Astrocyte of the cerebellum (primary cell): ENCODE measurements around the gene GPRIN1.

ENCODE experiments used
- DNase-seq: peaks from one replicate; pipeline ENCODE4 v3.0.0-alpha.2; 2011; ENCODE audit warnings: low read depth
- H3K4me3 ChIP-seq: 2 replicates; pipeline ENCODE4 v1.5.1; 2011; ENCODE audit warnings: mild to moderate bottlenecking, low read depth, low read length, moderate library complexity
- in situ Hi-C: cut with HindIII; loops from 2 replicates; pipeline ENCODE4 v1.10.0; 2017; ENCODE audit warnings: low sequenced_read_pairs
- TF ChIP-seq, protein P1 (sequence below): IDR thresholded peaks from 2 replicates; pipeline ENCODE4 v1.5.1; 2012; ENCODE audit warnings: low read length, low read depth, moderate library complexity, mild to moderate bottlenecking; ENCODE audit errors: missing control alignments

Gene GPRIN1

DNA sequence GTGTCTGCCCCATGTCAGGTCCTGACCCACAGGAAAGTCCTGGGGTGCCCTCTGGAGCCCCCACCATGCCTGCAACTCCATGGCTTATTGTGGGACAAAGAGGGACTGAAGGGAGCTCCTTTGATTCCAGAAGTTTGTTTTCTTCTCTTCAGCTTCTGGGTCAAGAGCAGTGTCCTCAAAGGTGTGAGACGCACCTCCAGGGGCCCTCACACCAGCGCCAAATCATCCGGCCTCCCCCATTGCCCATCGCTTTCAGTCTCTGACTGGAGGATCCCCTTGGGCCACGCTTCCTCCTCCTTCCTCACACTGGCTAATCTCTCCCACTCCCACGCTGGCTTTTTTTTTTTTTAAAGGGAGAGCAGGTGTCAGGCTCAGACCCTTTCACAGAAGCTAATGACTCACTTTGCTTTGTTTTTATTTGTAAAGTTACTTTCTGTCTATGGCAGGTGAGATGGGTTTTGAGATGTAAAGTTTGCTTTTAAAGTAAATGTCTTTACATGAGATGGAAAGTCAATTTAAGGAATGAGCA, 44.1 kb downstream of the GPRIN1 start:
- TF ChIP-seq, protein P1, sequence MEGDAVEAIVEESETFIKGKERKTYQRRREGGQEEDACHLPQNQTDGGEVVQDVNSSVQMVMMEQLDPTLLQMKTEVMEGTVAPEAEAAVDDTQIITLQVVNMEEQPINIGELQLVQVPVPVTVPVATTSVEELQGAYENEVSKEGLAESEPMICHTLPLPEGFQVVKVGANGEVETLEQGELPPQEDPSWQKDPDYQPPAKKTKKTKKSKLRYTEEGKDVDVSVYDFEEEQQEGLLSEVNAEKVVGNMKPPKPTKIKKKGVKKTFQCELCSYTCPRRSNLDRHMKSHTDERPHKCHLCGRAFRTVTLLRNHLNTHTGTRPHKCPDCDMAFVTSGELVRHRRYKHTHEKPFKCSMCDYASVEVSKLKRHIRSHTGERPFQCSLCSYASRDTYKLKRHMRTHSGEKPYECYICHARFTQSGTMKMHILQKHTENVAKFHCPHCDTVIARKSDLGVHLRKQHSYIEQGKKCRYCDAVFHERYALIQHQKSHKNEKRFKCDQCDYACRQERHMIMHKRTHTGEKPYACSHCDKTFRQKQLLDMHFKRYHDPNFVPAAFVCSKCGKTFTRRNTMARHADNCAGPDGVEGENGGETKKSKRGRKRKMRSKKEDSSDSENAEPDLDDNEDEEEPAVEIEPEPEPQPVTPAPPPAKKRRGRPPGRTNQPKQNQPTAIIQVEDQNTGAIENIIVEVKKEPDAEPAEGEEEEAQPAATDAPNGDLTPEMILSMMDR = no peak
- H3K4me3 ChIP-seq = no peak overlapping the region
- no peak for DNase-seq
- in situ Hi-C loops = no loop called here

DNA sequence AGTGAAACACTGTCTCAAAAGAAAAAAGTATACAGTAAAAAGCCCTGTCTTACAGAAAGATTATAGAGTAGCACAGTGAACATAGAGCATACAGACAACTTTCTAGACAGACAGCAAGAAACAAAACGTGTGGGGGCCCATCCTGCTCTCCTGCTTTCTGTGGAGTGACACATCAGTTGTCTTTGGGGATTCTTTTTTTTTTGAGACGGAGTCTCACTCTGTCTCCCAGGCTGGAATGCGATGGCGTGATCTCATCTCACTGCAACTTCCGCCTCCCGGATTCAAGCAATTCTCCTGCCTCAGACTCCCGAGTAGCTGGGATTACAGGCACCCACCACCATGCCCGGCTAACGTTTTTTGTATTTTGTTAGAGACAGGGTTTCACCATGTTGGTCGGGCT, 46.0 kb downstream of the GPRIN1 start:
- no peak overlapping the region for H3K4me3 ChIP-seq
- TF ChIP-seq, protein P1 = no peak
- DNase-seq = no peak
- in situ Hi-C loops = no loop called here

DNA sequence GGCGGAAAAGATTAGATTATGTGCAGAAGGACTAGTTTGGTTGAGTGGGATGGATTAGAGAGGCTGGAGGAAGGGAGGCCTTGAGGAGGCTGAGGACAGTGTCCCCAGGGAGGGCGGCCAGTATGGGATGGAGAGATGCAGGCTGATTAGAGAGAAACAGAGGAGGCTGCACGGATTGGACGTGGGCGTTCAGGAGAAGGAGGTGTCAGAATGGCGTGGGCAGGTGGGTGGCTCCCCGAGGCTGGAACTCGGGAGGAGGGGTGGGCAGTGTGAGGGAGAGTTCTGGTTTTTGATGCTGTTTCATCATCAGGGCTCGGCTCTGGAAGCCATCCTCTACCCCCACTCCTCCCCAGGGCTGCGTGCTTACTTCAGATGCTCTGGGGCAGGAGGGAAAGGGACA, 47.8 kb downstream of the GPRIN1 start:
- TF ChIP-seq, protein P1 = no peak
- in situ Hi-C loops = no loop called here
- no peak overlapping the region for H3K4me3 ChIP-seq
- DNase-seq = no peak

DNA sequence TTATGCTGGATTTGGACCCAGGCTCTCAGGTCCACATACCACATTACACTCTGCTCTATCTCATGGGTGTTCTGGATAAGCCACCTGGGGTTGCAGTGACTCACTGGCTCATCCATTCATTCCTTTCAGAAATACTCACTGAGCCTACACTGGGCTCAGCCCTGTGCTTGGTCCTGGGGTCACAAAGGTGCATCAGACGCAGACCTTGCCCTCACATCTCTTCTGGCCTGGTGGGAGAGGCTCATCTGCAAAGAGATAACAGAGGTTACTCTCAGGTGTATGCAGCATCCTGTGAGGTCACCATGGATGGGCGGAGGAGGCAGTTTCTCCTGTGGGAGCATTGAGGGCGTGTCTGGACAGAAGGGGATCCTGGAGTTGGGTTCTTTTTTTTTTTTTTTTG, 48.7 kb downstream of the GPRIN1 start:
- TF ChIP-seq, protein P1 = no peak
- DNase-seq = no peak
- no peak overlapping the region for H3K4me3 ChIP-seq
- in situ Hi-C loops = no loop called here

DNA sequence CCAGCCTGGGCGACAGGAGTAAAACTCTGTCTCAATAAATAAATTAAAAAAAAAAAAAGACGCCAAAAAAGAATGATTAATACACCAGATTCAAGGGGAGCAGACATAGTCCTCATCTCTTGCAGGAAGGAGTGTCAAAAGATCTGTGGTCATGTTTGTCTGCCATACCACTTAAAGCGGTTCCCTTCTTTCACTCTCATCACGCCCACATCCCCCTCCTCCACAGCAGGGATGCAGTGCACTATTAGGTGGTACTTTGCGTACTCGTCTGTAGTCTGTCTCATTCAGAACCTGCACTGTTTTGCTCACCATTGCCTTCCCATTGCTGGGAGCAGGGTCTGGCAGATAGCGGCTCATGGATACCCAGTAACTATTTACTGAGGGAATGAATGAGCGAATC, 49.6 kb downstream of the GPRIN1 start:
- no peak for DNase-seq
- H3K4me3 ChIP-seq = no peak overlapping the region
- in situ Hi-C loops = no loop called here
- TF ChIP-seq, protein P1 = no peak

DNA sequence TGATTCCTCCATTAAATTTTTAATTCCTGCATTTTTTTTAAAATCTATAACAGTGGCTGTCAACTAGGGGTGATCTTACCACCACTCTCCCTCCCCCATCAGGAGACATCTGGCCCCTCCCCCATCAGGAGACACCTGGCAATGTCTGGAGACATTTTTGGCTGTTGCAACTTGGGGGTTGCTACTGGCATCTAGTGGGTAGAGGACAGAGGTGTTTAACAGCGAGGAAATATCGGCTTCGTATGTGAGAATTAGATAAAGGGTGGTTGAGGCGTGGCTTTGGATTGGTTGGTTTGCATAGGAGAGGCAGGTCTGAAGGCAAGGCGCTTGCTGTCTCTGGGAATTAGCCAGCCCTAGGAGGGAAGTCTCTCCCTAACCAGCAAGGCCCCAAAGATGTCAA, 50.3 kb downstream of the GPRIN1 start:
- in situ Hi-C loops = no loop called here
- TF ChIP-seq, protein P1 = no peak
- no peak for DNase-seq
- H3K4me3 ChIP-seq = no peak overlapping the region

DNA sequence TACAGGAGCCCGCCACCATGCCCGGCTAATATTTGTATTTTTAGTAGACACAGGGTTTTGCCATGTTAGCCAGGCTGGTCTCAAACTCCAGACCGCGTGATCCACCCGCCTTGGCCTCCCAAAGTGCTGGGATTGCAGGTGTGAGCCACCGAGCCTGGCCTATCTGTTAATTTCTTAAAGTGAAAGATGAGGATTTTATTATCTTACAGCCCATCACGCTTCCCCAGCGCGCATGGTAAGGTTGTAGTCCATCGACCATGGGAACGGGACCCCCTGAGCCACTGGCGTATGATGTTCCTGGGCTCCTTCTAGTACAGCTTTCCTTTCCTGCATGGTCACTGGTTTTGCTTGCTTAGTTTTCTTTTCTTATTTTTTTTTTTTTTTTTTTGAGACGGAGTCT, 52.1 kb downstream of the GPRIN1 start:
- TF ChIP-seq, protein P1 = no peak
- H3K4me3 ChIP-seq = no peak overlapping the region
- no peak for DNase-seq
- in situ Hi-C loops = no loop called here
